Measurements from ENCODE around the gene EPC1.

EPC1 gene

GRCh38 chr10:32341596-32341995 is 5.4 kb downstream of the EPC1 start:
- Histone ChIP-seq H3K4me1 (peaks cover 15% of the 10 kb centered on the region), H4K20me1 (peaks cover 71% of the 10 kb centered on the region), H3K27ac (no peak overlapping the region), H3K9ac (no peak overlapping the region), H3K4me2 (no peak overlapping the region), H3K36me3 (peaks cover 49% of the 10 kb centered on the region), H3K27me3 (no peaks in the 10 kb centered on the region), H3K9me3 (peaks cover 5% of the 10 kb centered on the region; the same call in 1 of the 2 replicates), H3K4me3 (no peak overlapping the region)
- TF ChIP-seq Cebpa-rat (IDR thresholded peaks at IDR 0.05), result no peak

- no peak overlapping the region for H3K4me3 ChIP-seq
- no peak overlapping the region for H3K27ac ChIP-seq
- no peaks in the 10 kb centered on the region for H3K27me3 ChIP-seq
- H4K20me1 ChIP-seq, result peaks cover 77% of the 10 kb centered on the region
- H3K4me2 ChIP-seq, result no peak overlapping the region
- no peak for TF ChIP-seq Cebpa-rat (IDR thresholded peaks at IDR 0.05)
- H3K36me3 ChIP-seq, result peaks cover 55% of the 10 kb centered on the region
- peaks cover 15% of the 10 kb centered on the region for H3K4me1 ChIP-seq
- no peak overlapping the region for H3K9ac ChIP-seq
- H3K9me3 ChIP-seq, result peaks cover 5% of the 10 kb centered on the region; the same call in 1 of the 2 replicates
Observed at GRCh38 chr10:32340596-32341180, 6.3 kb downstream of the EPC1 start.

- H3K27ac ChIP-seq, result no peak overlapping the region
- peaks cover 54% of the 10 kb centered on the region for H3K36me3 ChIP-seq
- no peak overlapping the region for H3K9ac ChIP-seq
- no peak overlapping the region for H3K4me3 ChIP-seq
- H3K27me3 ChIP-seq, result no peaks in the 10 kb centered on the region
- H3K9me3 ChIP-seq, result peaks cover 5% of the 10 kb centered on the region; the same call in 1 of the 2 replicates
- peaks cover 86% of the 10 kb centered on the region for H4K20me1 ChIP-seq
- no peak overlapping the region for H3K4me2 ChIP-seq
- no peaks in the 10 kb centered on the region for H3K4me1 ChIP-seq
- no peak for TF ChIP-seq Cebpa-rat (IDR thresholded peaks at IDR 0.05)
Observed at GRCh38 chr10:32338262-32338661, 8.7 kb downstream of the EPC1 start.

- no peak overlapping the region for H3K27ac ChIP-seq
- no peak overlapping the region for H3K4me2 ChIP-seq
- H3K9me3 ChIP-seq, result peaks cover 5% of the 10 kb centered on the region; the same call in 1 of the 2 replicates
- no peak for TF ChIP-seq Cebpa-rat (IDR thresholded peaks at IDR 0.05)
- no peak overlapping the region for H3K4me3 ChIP-seq
- H3K4me1 ChIP-seq, result peaks cover 7% of the 10 kb centered on the region; the same call in 1 of the 2 replicates
- peaks cover 58% of the 10 kb centered on the region for H3K36me3 ChIP-seq
- H4K20me1 ChIP-seq, result peaks cover 95% of the 10 kb centered on the region
- no peak overlapping the region for H3K9ac ChIP-seq
- no peaks in the 10 kb centered on the region for H3K27me3 ChIP-seq
Observed at GRCh38 chr10:32337350-32337749, 9.6 kb downstream of the EPC1 start.

- Histone ChIP-seq H3K27me3 (no peaks in the 10 kb centered on the region), H3K4me2 (no peak overlapping the region), H3K9ac (no peak overlapping the region), H4K20me1 (peaks cover 100% of the 10 kb centered on the region), H3K4me1 (peaks cover 22% of the 10 kb centered on the region), H3K36me3 (peaks cover 62% of the 10 kb centered on the region), H3K27ac (no peak overlapping the region), H3K9me3 (peaks cover 5% of the 10 kb centered on the region; the same call in 1 of the 2 replicates), H3K4me3 (no peak overlapping the region)
- no peak for TF ChIP-seq Cebpa-rat (IDR thresholded peaks at IDR 0.05)
Observed at GRCh38 chr10:32333849-32334248, 13.1 kb downstream of the EPC1 start.

- Histone ChIP-seq H3K4me2 (no peak overlapping the region), H3K36me3 (peaks cover 54% of the 10 kb centered on the region), H3K4me1 (peaks cover 35% of the 10 kb centered on the region), H3K27ac (no peak overlapping the region; the same call in 1 of the 2 replicates), H3K9ac (no peak overlapping the region), H4K20me1 (peaks cover 100% of the 10 kb centered on the region), H3K4me3 (no peak overlapping the region), H3K9me3 (no peaks in the 10 kb centered on the region; the same call in 1 of the 2 replicates), H3K27me3 (no peaks in the 10 kb centered on the region)
- no peak for TF ChIP-seq Cebpa-rat (IDR thresholded peaks at IDR 0.05)
Observed at GRCh38 chr10:32332299-32332750, 14.6 kb downstream of the EPC1 start.

- Histone ChIP-seq H3K27ac (no peak overlapping the region), H3K27me3 (no peaks in the 10 kb centered on the region), H3K36me3 (peaks cover 51% of the 10 kb centered on the region), H3K4me2 (no peak overlapping the region), H3K4me1 (peaks cover 42% of the 10 kb centered on the region), H4K20me1 (peaks cover 100% of the 10 kb centered on the region), H3K4me3 (no peak overlapping the region), H3K9me3 (no peaks in the 10 kb centered on the region), H3K9ac (no peak overlapping the region)
- no peak for TF ChIP-seq Cebpa-rat (IDR thresholded peaks at IDR 0.05)
Observed at GRCh38 chr10:32331606-32332005, 15.4 kb downstream of the EPC1 start.

GRCh38 chr10:32330214-32330613 is 16.7 kb downstream of the EPC1 start:
- Histone ChIP-seq H3K4me3 (no peak overlapping the region), H4K20me1 (peaks cover 100% of the 10 kb centered on the region), H3K4me1 (peaks cover 53% of the 10 kb centered on the region)

GRCh38 chr10:32329061-32329460 is 17.9 kb downstream of the EPC1 start:
- Histone ChIP-seq H3K4me3 (no peak overlapping the region), H3K9me3 (peaks cover 8% of the 10 kb centered on the region; the same call in 1 of the 2 replicates), H3K4me2 (no peak overlapping the region), H3K27me3 (no peaks in the 10 kb centered on the region), H3K36me3 (peaks cover 48% of the 10 kb centered on the region), H3K4me1 (peaks cover 53% of the 10 kb centered on the region), H3K27ac (no peak overlapping the region), H4K20me1 (peaks cover 100% of the 10 kb centered on the region), H3K9ac (no peak overlapping the region)
- TF ChIP-seq Cebpa-rat (IDR thresholded peaks at IDR 0.05), result no peak

More at GRCh38 chr10:32330214-32330613, 16.7 kb downstream of the EPC1 start:
- no peak overlapping the region for H3K9ac ChIP-seq
- no peak overlapping the region for H3K27ac ChIP-seq
- H3K27me3 ChIP-seq, result no peaks in the 10 kb centered on the region
- TF ChIP-seq Cebpa-rat (IDR thresholded peaks at IDR 0.05), result no peak
- H3K4me2 ChIP-seq, result no peak overlapping the region
- peaks cover 41% of the 10 kb centered on the region for H3K36me3 ChIP-seq
- no peaks in the 10 kb centered on the region for H3K9me3 ChIP-seq

- H3K27ac ChIP-seq, result no peak overlapping the region
- H3K4me2 ChIP-seq, result no peak overlapping the region
- H3K36me3 ChIP-seq, result peaks cover 46% of the 10 kb centered on the region
- H3K9ac ChIP-seq, result no peak overlapping the region
- H3K27me3 ChIP-seq, result no peaks in the 10 kb centered on the region
- H4K20me1 ChIP-seq, result peaks cover 100% of the 10 kb centered on the region
- H3K4me3 ChIP-seq, result no peak overlapping the region
- TF ChIP-seq Cebpa-rat (IDR thresholded peaks at IDR 0.05), result no peak
- peaks cover 13% of the 10 kb centered on the region; the same call in 1 of the 2 replicates for H3K9me3 ChIP-seq
- peaks cover 53% of the 10 kb centered on the region for H3K4me1 ChIP-seq
Observed at GRCh38 chr10:32328499-32328898, 18.5 kb downstream of the EPC1 start.
